ENCODE measurements around the gene LSAMP.

LSAMP gene

GRCh38 chr3:116233711-116234357, 211.5 kb downstream of the LSAMP start:
- H3K27me3 ChIP-seq (ENCODE audit: low read depth, low read length), result peaks cover 11% of the 10 kb centered on the region; the same call in 1 of the 2 replicates
- H3K4me1 ChIP-seq (ENCODE audit: low read length), result no peaks in the 10 kb centered on the region
- H3K9me3 ChIP-seq (ENCODE audit: insufficient read depth, low read length), result no peaks in the 10 kb centered on the region
- H4K20me1 ChIP-seq (ENCODE audit: insufficient read depth, low read length), result no peaks in the 10 kb centered on the region
- H3K36me3 ChIP-seq (replicated peaks; ENCODE audit: low read depth, low read length), result no peaks in the 10 kb centered on the region
- no peak overlapping the region for H3K9ac ChIP-seq (ENCODE audit: low read length)
- no peak overlapping the region for H2AFZ ChIP-seq (ENCODE audit: low read depth, low read length)
- no peak overlapping the region for H3K27ac ChIP-seq (ENCODE audit: low read length)
- TF ChIP-seq EZH2phosphoT487 (IDR thresholded peaks at IDR 0.05; ENCODE audit: low read depth), result no peak
- TF ChIP-seq, protein P1, sequence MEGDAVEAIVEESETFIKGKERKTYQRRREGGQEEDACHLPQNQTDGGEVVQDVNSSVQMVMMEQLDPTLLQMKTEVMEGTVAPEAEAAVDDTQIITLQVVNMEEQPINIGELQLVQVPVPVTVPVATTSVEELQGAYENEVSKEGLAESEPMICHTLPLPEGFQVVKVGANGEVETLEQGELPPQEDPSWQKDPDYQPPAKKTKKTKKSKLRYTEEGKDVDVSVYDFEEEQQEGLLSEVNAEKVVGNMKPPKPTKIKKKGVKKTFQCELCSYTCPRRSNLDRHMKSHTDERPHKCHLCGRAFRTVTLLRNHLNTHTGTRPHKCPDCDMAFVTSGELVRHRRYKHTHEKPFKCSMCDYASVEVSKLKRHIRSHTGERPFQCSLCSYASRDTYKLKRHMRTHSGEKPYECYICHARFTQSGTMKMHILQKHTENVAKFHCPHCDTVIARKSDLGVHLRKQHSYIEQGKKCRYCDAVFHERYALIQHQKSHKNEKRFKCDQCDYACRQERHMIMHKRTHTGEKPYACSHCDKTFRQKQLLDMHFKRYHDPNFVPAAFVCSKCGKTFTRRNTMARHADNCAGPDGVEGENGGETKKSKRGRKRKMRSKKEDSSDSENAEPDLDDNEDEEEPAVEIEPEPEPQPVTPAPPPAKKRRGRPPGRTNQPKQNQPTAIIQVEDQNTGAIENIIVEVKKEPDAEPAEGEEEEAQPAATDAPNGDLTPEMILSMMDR (IDR thresholded peaks at IDR 0.05; ENCODE audit: low read depth, low read length), result no peak
- no peaks in the 10 kb centered on the region for H3K79me2 ChIP-seq (ENCODE audit: low read length)
- H3K4me2 ChIP-seq (ENCODE audit: low read length), result no peak overlapping the region
- H3K4me3 ChIP-seq (ENCODE audit: low read length), result no peak overlapping the region

GRCh38 chr3:116230431-116231020, 214.8 kb downstream of the LSAMP start:
- no peaks in the 10 kb centered on the region for H3K36me3 ChIP-seq (replicated peaks; ENCODE audit: low read depth, low read length)
- no peak overlapping the region for H2AFZ ChIP-seq (ENCODE audit: low read depth, low read length)
- H3K4me1 ChIP-seq (ENCODE audit: low read length), result no peaks in the 10 kb centered on the region
- H3K79me2 ChIP-seq (ENCODE audit: low read length), result no peaks in the 10 kb centered on the region
- H4K20me1 ChIP-seq (ENCODE audit: insufficient read depth, low read length), result no peaks in the 10 kb centered on the region
- no peak for TF ChIP-seq EZH2phosphoT487 (IDR thresholded peaks at IDR 0.05; ENCODE audit: low read depth)
- TF ChIP-seq, protein P1 (IDR thresholded peaks at IDR 0.05; ENCODE audit: low read depth, low read length), result no peak
- H3K27ac ChIP-seq (ENCODE audit: low read length), result no peak overlapping the region
- no peak overlapping the region for H3K9ac ChIP-seq (ENCODE audit: low read length)
- H3K9me3 ChIP-seq (ENCODE audit: insufficient read depth, low read length), result no peaks in the 10 kb centered on the region
- H3K27me3 ChIP-seq (ENCODE audit: low read depth, low read length), result peaks cover 11% of the 10 kb centered on the region; the same call in 1 of the 2 replicates
- no peak overlapping the region for H3K4me3 ChIP-seq (ENCODE audit: low read length)
- H3K4me2 ChIP-seq (ENCODE audit: low read length), result no peak overlapping the region

- H3K4me2 ChIP-seq (ENCODE audit: low read length), result no peak overlapping the region
- no peaks in the 10 kb centered on the region for H4K20me1 ChIP-seq (ENCODE audit: insufficient read depth, low read length)
- H2AFZ ChIP-seq (ENCODE audit: low read depth, low read length), result no peak overlapping the region
- H3K4me1 ChIP-seq (ENCODE audit: low read length), result no peaks in the 10 kb centered on the region
- no peaks in the 10 kb centered on the region for H3K9me3 ChIP-seq (ENCODE audit: insufficient read depth, low read length)
- no peak overlapping the region for H3K4me3 ChIP-seq (ENCODE audit: low read length)
- peaks cover 10% of the 10 kb centered on the region; the same call in 1 of the 2 replicates for H3K27me3 ChIP-seq (ENCODE audit: low read depth, low read length)
- H3K36me3 ChIP-seq (replicated peaks; ENCODE audit: low read depth, low read length), result no peaks in the 10 kb centered on the region
- no peak overlapping the region for H3K27ac ChIP-seq (ENCODE audit: low read length)
- TF ChIP-seq, protein P1 (IDR thresholded peaks at IDR 0.05; ENCODE audit: low read depth, low read length), result no peak
- TF ChIP-seq EZH2phosphoT487 (IDR thresholded peaks at IDR 0.05; ENCODE audit: low read depth), result no peak
- H3K9ac ChIP-seq (ENCODE audit: low read length), result no peak overlapping the region
- H3K79me2 ChIP-seq (ENCODE audit: low read length), result no peaks in the 10 kb centered on the region
Measured at GRCh38 chr3:116226266-116226665, 219.0 kb downstream of the LSAMP start.

DNA sequence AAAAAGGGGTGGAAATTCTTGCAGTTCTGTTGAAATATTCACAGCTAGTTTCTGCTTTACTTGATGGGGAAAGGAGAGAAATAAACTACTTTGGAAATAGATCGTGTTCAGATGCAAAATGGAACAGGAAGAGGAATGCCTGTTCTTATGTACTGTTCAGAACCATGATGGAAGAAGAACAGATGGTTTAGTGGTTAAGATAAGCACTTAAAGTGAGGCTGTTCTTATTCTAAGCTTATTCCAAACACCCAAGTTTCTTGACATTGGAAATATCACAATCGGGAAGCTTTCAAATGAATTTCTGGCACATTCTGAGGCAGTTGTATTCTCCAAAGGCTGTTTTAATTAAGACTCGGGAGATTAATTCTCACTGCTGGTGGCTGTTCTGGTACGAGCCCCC, 228.5 kb downstream of the LSAMP start:
- no peaks in the 10 kb centered on the region for H3K79me2 ChIP-seq (ENCODE audit: low read length)
- H4K20me1 ChIP-seq (ENCODE audit: insufficient read depth, low read length), result no peaks in the 10 kb centered on the region
- no peaks in the 10 kb centered on the region for H3K27me3 ChIP-seq (ENCODE audit: low read depth, low read length)
- H3K4me2 ChIP-seq (ENCODE audit: low read length), result no peak overlapping the region
- H3K36me3 ChIP-seq (replicated peaks; ENCODE audit: low read depth, low read length), result no peaks in the 10 kb centered on the region
- H3K27ac ChIP-seq (ENCODE audit: low read length), result no peak overlapping the region
- no peaks in the 10 kb centered on the region for H3K4me1 ChIP-seq (ENCODE audit: low read length)
- no peak for TF ChIP-seq EZH2phosphoT487 (IDR thresholded peaks at IDR 0.05; ENCODE audit: low read depth)
- TF ChIP-seq, protein P1 (IDR thresholded peaks at IDR 0.05; ENCODE audit: low read depth, low read length), result no peak
- H3K4me3 ChIP-seq (ENCODE audit: low read length), result no peak overlapping the region
- no peak overlapping the region for H2AFZ ChIP-seq (ENCODE audit: low read depth, low read length)
- H3K9me3 ChIP-seq (ENCODE audit: insufficient read depth, low read length), result no peaks in the 10 kb centered on the region
- H3K9ac ChIP-seq (ENCODE audit: low read length), result no peak overlapping the region
